SKM-1 treated with dmso at 0.1 percent for 144 hours (cell line): Measurements from ENCODE around the gene TLCD5.

Source experiments
- DNase-seq: peaks from one replicate; lab custom pipeline; 2025; ENCODE audit not compliant: unreplicated experiment; lab: John Stamatoyannopoulos, UW

The TLCD5 gene

GRCh38 chr11:120336641-120337354 lies 11.7 kb downstream of the TLCD5 start:
- DNase-seq = no peak

- DNase-seq = no peak
Observed at GRCh38 chr11:120337355-120338106, 12.4 kb downstream of the TLCD5 start.

- no peak for DNase-seq
Observed at GRCh38 chr11:120338107-120338933, 13.2 kb downstream of the TLCD5 start.

- DNase-seq = no peak
Observed at GRCh38 chr11:120339394-120339890, 14.3 kb downstream of the TLCD5 start.

DNA sequence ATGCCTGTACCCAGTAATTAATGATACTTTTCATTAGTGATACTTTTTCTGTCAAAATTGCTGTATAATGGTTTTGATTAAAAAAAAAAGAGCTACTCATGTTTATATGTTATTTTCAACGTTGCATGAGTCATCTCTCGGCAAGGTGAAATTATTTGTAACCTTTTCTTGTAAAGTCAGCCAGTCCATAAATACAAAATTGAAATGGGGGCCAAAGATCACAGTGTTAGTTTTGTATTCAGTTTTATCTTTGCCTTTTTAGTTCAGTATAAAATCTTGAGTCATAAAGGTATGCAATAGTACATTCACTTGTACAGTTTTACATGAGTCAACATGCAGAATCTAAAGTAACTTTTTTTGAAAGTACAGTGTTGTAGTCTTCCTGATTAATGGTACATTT lies 15.4 kb downstream of the TLCD5 start:
- no peak for DNase-seq

DNA sequence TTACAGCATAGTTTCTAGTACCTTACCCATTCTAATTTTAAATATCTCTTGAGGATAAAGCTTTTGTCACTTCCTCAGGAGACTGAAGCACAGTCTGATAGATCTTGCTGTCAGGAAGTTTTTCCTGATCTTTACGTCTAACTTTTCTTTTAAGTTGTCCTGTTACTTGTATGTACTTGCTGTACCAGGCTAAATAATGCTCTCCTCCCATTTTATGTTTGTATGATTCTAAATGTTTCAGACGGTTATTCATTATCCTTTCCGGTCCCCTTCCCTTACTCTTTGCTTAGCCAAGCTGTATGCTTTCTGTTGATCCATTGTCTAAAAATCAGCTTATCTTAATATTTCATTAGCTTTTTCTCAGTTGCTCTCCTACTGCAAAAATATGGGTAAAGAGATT lies 17.1 kb downstream of the TLCD5 start:
- no peak for DNase-seq

DNA sequence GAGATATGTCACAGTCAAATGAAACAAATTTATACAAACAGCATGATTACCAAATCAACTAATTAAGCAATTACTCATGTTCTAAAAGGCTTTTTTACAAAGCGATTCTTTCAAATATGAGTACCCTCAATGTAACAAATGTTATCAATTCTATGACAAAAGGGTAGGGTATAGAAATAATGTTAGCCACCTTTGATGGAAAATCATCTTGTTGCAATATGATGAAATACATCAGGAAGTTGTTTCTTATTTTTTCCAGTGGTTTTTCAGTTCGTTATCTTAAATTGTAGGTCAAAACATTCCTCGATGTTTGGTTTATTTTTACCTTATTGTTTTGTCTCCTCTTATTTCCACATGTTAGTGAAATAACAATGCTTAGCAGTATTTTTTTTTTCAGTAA lies 17.6 kb downstream of the TLCD5 start:
- DNase-seq = no peak

DNA sequence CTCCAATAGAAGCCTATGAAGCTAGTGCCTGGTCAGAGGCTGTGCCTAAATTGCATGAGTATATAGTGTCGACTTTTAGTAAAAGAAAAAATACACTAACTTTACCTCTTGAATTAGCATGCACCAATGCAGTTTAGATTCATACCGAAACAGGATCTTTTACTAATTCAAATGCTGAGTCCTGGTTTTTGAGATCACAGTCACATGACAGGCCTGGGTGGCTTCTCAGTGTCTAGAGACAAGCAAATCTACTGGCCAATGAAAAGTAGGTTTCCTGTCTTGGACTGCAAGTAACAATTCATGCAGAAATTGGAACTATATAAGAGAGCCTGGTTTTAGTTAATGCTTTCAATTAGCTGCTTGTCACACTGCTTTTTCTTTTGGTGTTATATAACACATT lies 18.3 kb downstream of the TLCD5 start:
- no peak for DNase-seq

GRCh38 chr11:120344302-120345004 lies 19.4 kb downstream of the TLCD5 start:
- peak; percentile 76 for DNase-seq

- DNase-seq = no peak
Observed at GRCh38 chr11:120346233-120346632, 21.1 kb downstream of the TLCD5 start.

- no peak for DNase-seq
Observed at GRCh38 chr11:120350637-120351036, 25.5 kb downstream of the TLCD5 start.

DNA sequence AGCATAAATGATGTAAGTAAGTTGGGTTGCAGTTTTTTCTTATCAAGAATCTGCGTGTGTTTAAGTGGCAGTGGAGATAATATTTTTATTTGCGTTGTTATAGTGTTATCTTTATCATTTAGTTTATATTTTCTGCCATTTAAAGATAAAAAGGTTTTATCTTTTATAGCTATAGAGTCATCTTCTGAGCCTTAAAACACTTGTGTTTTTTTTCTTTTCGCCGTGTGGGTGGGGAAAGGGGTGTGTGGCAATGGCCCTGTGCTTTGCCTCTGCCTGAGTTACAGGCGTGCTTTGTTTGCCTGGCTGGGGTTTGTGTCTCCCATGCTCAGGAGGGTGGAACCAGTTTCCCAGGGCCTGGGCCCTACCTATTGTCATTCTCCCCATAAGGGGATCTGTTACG lies 27.3 kb downstream of the TLCD5 start:
- no peak for DNase-seq

- no peak for DNase-seq
Observed at GRCh38 chr11:120354068-120354467, 29.0 kb downstream of the TLCD5 start.

- no peak for DNase-seq
Observed at GRCh38 chr11:120354779-120355178, 29.7 kb downstream of the TLCD5 start.

- DNase-seq = no peak
Observed at GRCh38 chr11:120357620-120358019, 32.5 kb downstream of the TLCD5 start.

DNA sequence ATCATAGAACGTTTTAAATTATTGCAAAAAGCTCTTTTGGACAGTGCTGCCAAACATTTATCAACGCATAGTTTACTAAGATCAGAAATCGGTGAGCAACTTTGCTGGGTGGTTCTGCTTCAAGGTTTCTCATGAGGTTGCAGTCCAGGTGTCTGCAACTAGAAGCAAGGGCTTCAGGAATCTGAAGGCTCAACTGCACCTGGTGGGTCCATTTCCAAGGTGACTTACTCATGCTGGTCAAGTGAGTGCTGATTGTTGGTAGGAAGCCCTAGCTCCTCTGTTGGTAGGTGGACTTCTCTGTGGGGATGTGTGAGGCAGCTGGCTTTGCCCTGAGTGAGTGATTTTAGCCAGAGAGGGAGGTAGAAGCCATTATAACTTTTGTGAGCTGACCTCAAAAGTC lies 33.6 kb downstream of the TLCD5 start:
- no peak for DNase-seq

- no peak for DNase-seq
Observed at GRCh38 chr11:120363436-120363835, 38.3 kb downstream of the TLCD5 start.

GRCh38 chr11:120365512-120365911 lies 40.4 kb downstream of the TLCD5 start:
- no peak for DNase-seq

GRCh38 chr11:120372296-120372695 lies 47.2 kb downstream of the TLCD5 start:
- no peak for DNase-seq

DNA sequence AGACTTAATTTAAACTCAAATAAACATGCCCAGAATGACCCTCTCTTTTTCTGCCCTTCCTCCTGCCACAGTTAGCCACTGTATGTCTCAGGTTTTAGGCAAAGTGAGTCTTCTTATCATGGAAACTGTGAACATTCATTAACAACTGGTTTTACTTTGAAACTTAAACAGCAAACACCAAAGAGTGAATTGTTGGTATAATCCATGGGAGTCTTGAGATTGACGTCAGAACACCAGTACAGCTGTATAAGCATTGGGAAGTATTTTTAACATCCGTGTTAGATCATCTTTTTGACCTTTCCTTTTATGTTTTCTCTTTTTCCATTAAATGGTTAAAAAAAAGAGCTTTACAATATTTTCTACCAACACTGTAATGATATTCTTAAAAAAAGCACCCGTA lies 50.0 kb downstream of the TLCD5 start:
- no peak for DNase-seq
